ENCODE data around the gene YY1.

YY1 gene

DNA sequence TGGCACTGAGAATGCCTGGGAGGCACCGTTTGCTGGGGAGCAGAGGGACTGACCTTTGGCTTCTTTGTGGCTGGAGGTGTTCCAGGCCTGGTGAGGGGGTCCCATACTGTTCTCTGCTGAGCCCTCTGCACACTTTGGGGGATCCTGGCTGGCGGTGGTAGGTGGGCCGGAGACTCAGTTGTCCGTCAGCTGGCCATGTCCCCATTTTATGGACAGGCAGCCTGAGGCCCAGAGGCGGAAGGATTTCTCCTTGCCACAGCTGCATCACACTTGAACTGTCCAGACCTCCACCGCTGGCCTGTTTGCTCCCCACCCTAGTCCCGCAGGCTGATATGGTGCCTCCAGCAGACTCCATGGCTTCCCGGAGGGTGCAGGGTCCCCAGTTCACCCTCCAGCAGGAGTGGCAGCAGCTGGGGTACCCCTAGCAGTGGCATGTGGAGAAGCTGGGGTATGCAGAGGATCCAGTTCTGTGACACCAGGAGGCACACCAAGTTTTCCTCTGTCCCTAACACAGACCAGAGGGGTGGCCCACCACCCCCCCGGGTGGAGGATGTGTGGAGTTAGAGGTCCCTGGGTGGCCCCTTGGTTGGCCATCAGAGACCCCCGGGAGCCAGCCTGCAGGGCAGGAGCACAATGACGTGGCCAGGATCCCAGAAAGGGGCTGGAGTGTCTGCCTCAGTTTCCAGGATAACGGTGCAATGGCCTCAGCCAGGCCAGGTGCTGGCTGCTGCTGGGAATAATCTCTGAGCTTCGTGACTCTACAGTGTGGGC is 52.5 kb downstream of the YY1 start:
- no peaks in the 10 kb centered on the region for H3K9me3 ChIP-seq (ENCODE audit: insufficient read depth, low read depth, low read length)
- H3K4me2 ChIP-seq (ENCODE audit: low read depth, low read length, poor library complexity, severe bottlenecking): no peak overlapping the region
- H3F3A ChIP-seq (ENCODE audit: low read depth): no peaks in the 10 kb centered on the region
- peaks cover 26% of the 10 kb centered on the region; the same call in 1 of the 2 replicates for H3K36me3 ChIP-seq (ENCODE audit: insufficient read depth, low read length)
- no peaks in the 10 kb centered on the region for H3K79me2 ChIP-seq (ENCODE audit: insufficient read depth, low read length)
- H3K9ac ChIP-seq (ENCODE audit: low read depth, low read length, poor library complexity, severe bottlenecking): no peak overlapping the region
- no peaks in the 10 kb centered on the region for H3K4me1 ChIP-seq (ENCODE audit: insufficient read depth, low read length, poor library complexity, severe bottlenecking)
- H3K4me3 ChIP-seq (ENCODE audit: low read length, poor library complexity, severe bottlenecking): no peak overlapping the region
- no peaks in the 10 kb centered on the region for H3K9me2 ChIP-seq (replicated peaks; ENCODE audit: low read depth, low read length)
- H4K20me1 ChIP-seq (ENCODE audit: insufficient read depth, low read length, poor library complexity, severe bottlenecking): no peaks in the 10 kb centered on the region
- no peak overlapping the region for H2AFZ ChIP-seq (ENCODE audit: low read length)
- TF ChIP-seq EZH2phosphoT487 (IDR thresholded peaks at IDR 0.05; ENCODE audit: borderline replicate concordance) (no peak), CTCF (conservative IDR thresholded peaks at IDR 0.05; ENCODE audit: low read length) (no peak)
- H3K27me3 ChIP-seq (ENCODE audit: insufficient read depth, low read length, poor library complexity, severe bottlenecking): no peaks in the 10 kb centered on the region

- Histone ChIP-seq H3K4me3 (ENCODE audit: low read length, poor library complexity, severe bottlenecking) (no peak overlapping the region), H3K36me3 (ENCODE audit: insufficient read depth, low read length) (peaks cover 26% of the 10 kb centered on the region; the same call in 1 of the 2 replicates), H3K4me2 (ENCODE audit: low read depth, low read length, poor library complexity, severe bottlenecking) (no peak overlapping the region)
These were observed 53.4 kb downstream of the YY1 start for GRCh38 chr14:100292301-100292775.

GRCh38 chr14:100292776-100293461 is 54.0 kb downstream of the YY1 start:
- Histone ChIP-seq H2AFZ (ENCODE audit: low read length) (no peak overlapping the region), H3K9me2 (replicated peaks; ENCODE audit: low read depth, low read length) (no peaks in the 10 kb centered on the region), H3K4me2 (ENCODE audit: low read depth, low read length, poor library complexity, severe bottlenecking) (no peak overlapping the region), H4K20me1 (ENCODE audit: insufficient read depth, low read length, poor library complexity, severe bottlenecking) (no peaks in the 10 kb centered on the region), H3K4me1 (ENCODE audit: insufficient read depth, low read length, poor library complexity, severe bottlenecking) (no peaks in the 10 kb centered on the region), H3K4me3 (ENCODE audit: low read length, poor library complexity, severe bottlenecking) (no peak overlapping the region), H3K79me2 (ENCODE audit: insufficient read depth, low read length) (no peaks in the 10 kb centered on the region), H3K9me3 (ENCODE audit: insufficient read depth, low read depth, low read length) (no peaks in the 10 kb centered on the region), H3K9ac (ENCODE audit: low read depth, low read length, poor library complexity, severe bottlenecking) (no peak overlapping the region), H3F3A (ENCODE audit: low read depth) (no peaks in the 10 kb centered on the region), H3K36me3 (ENCODE audit: insufficient read depth, low read length) (peaks cover 27% of the 10 kb centered on the region; the same call in 1 of the 2 replicates), H3K27me3 (ENCODE audit: insufficient read depth, low read length, poor library complexity, severe bottlenecking) (no peaks in the 10 kb centered on the region)
- TF ChIP-seq EZH2phosphoT487 (IDR thresholded peaks at IDR 0.05; ENCODE audit: borderline replicate concordance) (no peak), CTCF (conservative IDR thresholded peaks at IDR 0.05; ENCODE audit: low read length) (no peak)

More at GRCh38 chr14:100292301-100292775, 53.4 kb downstream of the YY1 start:
- Histone ChIP-seq H3K9me2 (replicated peaks; ENCODE audit: low read depth, low read length) (no peaks in the 10 kb centered on the region), H2AFZ (ENCODE audit: low read length) (no peak overlapping the region), H3K4me1 (ENCODE audit: insufficient read depth, low read length, poor library complexity, severe bottlenecking) (no peaks in the 10 kb centered on the region), H3K9ac (ENCODE audit: low read depth, low read length, poor library complexity, severe bottlenecking) (no peak overlapping the region), H3F3A (ENCODE audit: low read depth) (no peaks in the 10 kb centered on the region), H3K27me3 (ENCODE audit: insufficient read depth, low read length, poor library complexity, severe bottlenecking) (no peaks in the 10 kb centered on the region), H3K79me2 (ENCODE audit: insufficient read depth, low read length) (no peaks in the 10 kb centered on the region), H4K20me1 (ENCODE audit: insufficient read depth, low read length, poor library complexity, severe bottlenecking) (no peaks in the 10 kb centered on the region), H3K9me3 (ENCODE audit: insufficient read depth, low read depth, low read length) (no peaks in the 10 kb centered on the region)
- no peak for TF ChIP-seq EZH2phosphoT487 (IDR thresholded peaks at IDR 0.05; ENCODE audit: borderline replicate concordance)

All from Loucy (cell line).